Upper lobe of left lung (tissue), 6 donors: ENCODE measurements around the gene FGL2. TPM values are rescaled to one million over a fixed set of nuclear protein-coding genes. Genes with fewer than 3 reads are reported as not detected.
"Not testable (repeated sequence)": the region's sequence is repeated elsewhere in the genome, so short reads cannot be mapped to it uniquely, and the experiment has no call there.

ENCODE experiments used
- ATAC-seq, 2 donors: fragments of 200-7000 bp; cut with Tn5 transposase; one replicate each; pipeline ENCODE4 v1.9.1; 2022; ENCODE audit warnings: mild to moderate bottlenecking in 2 of 2, moderate library complexity in 2 of 2; ENCODE audit not compliant: low FRiP score in 2 of 2
- DNase-seq, 2 donors: peaks; one replicate each; pipeline ENCODE4 v3.0.0-alpha.2; 2019 to 2020
- H3K27ac ChIP-seq, 4 donors: fragments of 200-600 bp; sonication (generic); one replicate each; pipeline ENCODE4 v1.5.1; 2016 to 2019
- H3K27me3 ChIP-seq, 4 donors: fragments of 200-600 bp; sonication (generic); one replicate each; pipeline ENCODE4 v1.5.1; 2017 to 2019
- H3K36me3 ChIP-seq, 4 donors: fragments of 200-600 bp; sonication (generic); one replicate each; pipeline ENCODE4 v1.5.1; 2016 to 2019
- H3K4me1 ChIP-seq, 4 donors: fragments of 200-600 bp; sonication (generic); one replicate each; pipeline ENCODE4 v1.5.1; 2018 to 2019
- H3K4me3 ChIP-seq, 4 donors: fragments of 200-600 bp; sonication (generic); one replicate each; pipeline ENCODE4 v1.5.1; 2017 to 2019; ENCODE audit warnings: mild to moderate bottlenecking in 2 of 4, moderate library complexity in 1 of 4
- H3K9me3 ChIP-seq, 4 donors: fragments of 200-600 bp; sonication (generic); one replicate each; pipeline ENCODE4 v1.5.1; 2018 to 2019
- EP300 ChIP-seq, 4 donors: sonication (generic); formaldehyde crosslinking; IDR thresholded peaks; one replicate each; pipeline ENCODE4 v1.5.1; 2017; ENCODE audit warnings: antibody characterized with exemption in 4 of 4, control low read depth in 2 of 4
- POLR2A ChIP-seq, 4 donors: fragments of 450-650 bp; IDR thresholded peaks; one replicate each; pipeline ENCODE4 v1.5.1; 2016 to 2017; ENCODE audit warnings: antibody characterized with exemption in 4 of 4, mild to moderate bottlenecking in 2 of 4
- POLR2AphosphoS5 ChIP-seq, 2 donors: sonication (generic); formaldehyde crosslinking; IDR thresholded peaks; one replicate each; pipeline ENCODE4 v1.5.1; 2017; ENCODE audit warnings: antibody characterized with exemption in 2 of 2
- WGBS, 2 donors: methylation state at CpG; one replicate each; pipeline ENCODE4 v1.1.5; 2017 to 2018; 5-methylcytosine and 5-hydroxymethylcytosine counted together
- total RNA-seq, 6 donors: library from RNA; depleted of rRNA in 4 of 6; stranded (reverse); fragments of >200 nt in 4 of 6; gene quantifications; one replicate each; pipeline versions ENCODE4 v1.1.0 to v1.2.1, GENCODE V29; 2016 to 2021
- TF ChIP-seq, protein P1 (sequence below), 6 experiments: fragments of 450-650 bp in 4 of 6; fragments of 200-600 bp in 2 of 6; sonication (generic) in 2 of 6; IDR thresholded peaks; one replicate each; pipeline ENCODE4 v1.5.1; 2016 to 2019; ENCODE audit warnings: antibody characterized with exemption in 6 of 6
- donor health status: DM: no; HTN: no; CAD: no; lungs with moderate emphysema.
- donor health status: DM: no; HTN: yes; CAD: no; lungs with severe emphysema.

Gene FGL2
- total RNA-seq, 6 donors from 2014 or later: 4.2 to 47.3 (median 19.0) TPM

DNA sequence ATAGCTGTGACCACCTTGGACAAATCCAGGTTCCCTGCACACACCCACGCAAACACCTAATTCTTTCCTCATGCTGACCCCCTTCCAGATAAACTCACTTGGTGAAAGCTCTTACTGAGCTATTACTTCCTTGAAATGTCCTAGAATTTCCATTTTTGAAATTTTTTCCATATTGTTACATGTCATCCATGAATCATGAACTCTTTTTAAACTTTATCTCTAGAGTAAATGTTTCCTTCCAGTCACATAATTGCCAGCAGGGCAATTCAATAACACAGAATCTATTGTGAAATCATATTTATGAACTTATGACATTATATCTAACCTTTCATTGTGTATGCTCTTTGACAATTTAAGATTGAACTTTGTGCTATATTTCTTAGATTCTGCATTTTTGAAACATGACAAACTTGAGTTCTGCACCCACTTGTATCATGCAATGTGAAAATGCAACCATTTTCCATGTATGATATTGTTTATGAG is 26.8 kb upstream of the FGL2 start:
- H3K36me3 ChIP-seq: no peaks in the 10 kb centered on the region
- H3K27me3 ChIP-seq: no peaks in the 10 kb centered on the region
- H3K9me3 ChIP-seq: no peaks in the 10 kb centered on the region
- no peak overlapping the region for H3K4me3 ChIP-seq
- DNase-seq: no peak
- peaks cover 0 to 6% (median 0%) of the 10 kb centered on the region in 4 donors for H3K4me1 ChIP-seq
- ATAC-seq: no peak
- no peak for TF ChIP-seq EP300 (IDR thresholded peaks at IDR 0.05)
- no peak for TF ChIP-seq POLR2A (IDR thresholded peaks at IDR 0.05)
- TF ChIP-seq, protein P1, sequence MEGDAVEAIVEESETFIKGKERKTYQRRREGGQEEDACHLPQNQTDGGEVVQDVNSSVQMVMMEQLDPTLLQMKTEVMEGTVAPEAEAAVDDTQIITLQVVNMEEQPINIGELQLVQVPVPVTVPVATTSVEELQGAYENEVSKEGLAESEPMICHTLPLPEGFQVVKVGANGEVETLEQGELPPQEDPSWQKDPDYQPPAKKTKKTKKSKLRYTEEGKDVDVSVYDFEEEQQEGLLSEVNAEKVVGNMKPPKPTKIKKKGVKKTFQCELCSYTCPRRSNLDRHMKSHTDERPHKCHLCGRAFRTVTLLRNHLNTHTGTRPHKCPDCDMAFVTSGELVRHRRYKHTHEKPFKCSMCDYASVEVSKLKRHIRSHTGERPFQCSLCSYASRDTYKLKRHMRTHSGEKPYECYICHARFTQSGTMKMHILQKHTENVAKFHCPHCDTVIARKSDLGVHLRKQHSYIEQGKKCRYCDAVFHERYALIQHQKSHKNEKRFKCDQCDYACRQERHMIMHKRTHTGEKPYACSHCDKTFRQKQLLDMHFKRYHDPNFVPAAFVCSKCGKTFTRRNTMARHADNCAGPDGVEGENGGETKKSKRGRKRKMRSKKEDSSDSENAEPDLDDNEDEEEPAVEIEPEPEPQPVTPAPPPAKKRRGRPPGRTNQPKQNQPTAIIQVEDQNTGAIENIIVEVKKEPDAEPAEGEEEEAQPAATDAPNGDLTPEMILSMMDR (IDR thresholded peaks at IDR 0.05): no peak
- no peak for TF ChIP-seq POLR2AphosphoS5 (IDR thresholded peaks at IDR 0.05)
- 85 to 95% methylated on average over 1 of the region's 1 CpG for WGBS, 2 donors
- no peak overlapping the region for H3K27ac ChIP-seq

DNA sequence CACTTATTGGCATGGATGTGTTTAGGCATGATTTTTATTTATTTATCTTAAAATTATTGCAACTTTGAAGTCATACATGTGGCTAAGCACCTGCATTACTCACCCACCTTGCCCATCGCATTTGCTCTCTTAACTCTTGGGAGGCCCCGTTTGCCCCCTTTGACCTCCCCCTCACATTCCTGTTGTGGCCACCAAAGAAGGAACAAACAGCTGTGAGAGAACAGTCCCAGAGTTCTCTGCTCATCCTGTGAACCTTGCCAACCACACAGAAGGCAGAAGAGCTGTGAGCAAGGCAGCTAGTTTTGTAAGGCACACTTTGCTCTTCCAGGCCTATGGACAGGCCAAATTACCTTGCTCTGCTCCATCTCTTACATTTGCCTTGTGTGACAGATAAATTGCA is 23.6 kb upstream of the FGL2 start:
- Histone ChIP-seq H3K9me3 (no peaks in the 10 kb centered on the region), H3K27ac (no peak overlapping the region), H3K4me1 (peaks cover 0 to 6% (median 0%) of the 10 kb centered on the region in 4 donors), H3K4me3 (no peak overlapping the region), H3K27me3 (no peaks in the 10 kb centered on the region), H3K36me3 (no peaks in the 10 kb centered on the region)
- ATAC-seq (no peak), DNase-seq (no peak)
- WGBS, 2 donors: 50% methylated on average over 2 of the region's 2 CpGs
- TF ChIP-seq POLR2AphosphoS5 (IDR thresholded peaks at IDR 0.05) (no peak), POLR2A (IDR thresholded peaks at IDR 0.05) (no peak), EP300 (IDR thresholded peaks at IDR 0.05) (no peak)
- TF ChIP-seq, protein P1 (IDR thresholded peaks at IDR 0.05): no peak

DNA sequence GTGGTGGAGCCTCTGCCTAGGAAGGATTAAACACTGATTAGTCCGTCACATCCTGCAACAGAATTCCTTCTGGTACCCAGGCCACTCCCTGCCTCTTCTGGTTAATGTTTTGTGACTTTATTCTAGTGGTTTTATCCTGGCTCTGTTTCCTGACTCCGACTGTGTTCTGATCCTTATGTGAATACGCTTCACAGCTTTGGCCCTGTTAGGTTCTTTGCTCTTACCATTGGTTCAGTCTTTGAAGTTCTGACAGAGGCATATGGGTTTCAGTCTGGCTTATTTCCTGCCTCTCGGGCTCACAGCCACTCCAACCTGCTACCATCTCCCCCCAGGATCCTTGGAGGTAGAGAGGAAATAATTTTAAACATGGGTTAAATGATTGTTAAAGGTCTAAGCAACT is 23.2 kb upstream of the FGL2 start:
- no peak for TF ChIP-seq POLR2AphosphoS5 (IDR thresholded peaks at IDR 0.05)
- TF ChIP-seq EP300 (IDR thresholded peaks at IDR 0.05): no peak
- TF ChIP-seq POLR2A (IDR thresholded peaks at IDR 0.05): no peak
- TF ChIP-seq, protein P1 (IDR thresholded peaks at IDR 0.05): no peak
- 77 to 84% methylated on average over 4 of the region's 4 CpGs for WGBS, 2 donors
- Histone ChIP-seq H3K36me3 (no peaks in the 10 kb centered on the region), H3K27ac (no peak overlapping the region), H3K4me3 (no peak overlapping the region), H3K4me1 (peaks cover 0 to 6% (median 0%) of the 10 kb centered on the region in 4 donors), H3K9me3 (no peaks in the 10 kb centered on the region), H3K27me3 (no peaks in the 10 kb centered on the region)
- DNase-seq (no peak), ATAC-seq (no peak)

DNA sequence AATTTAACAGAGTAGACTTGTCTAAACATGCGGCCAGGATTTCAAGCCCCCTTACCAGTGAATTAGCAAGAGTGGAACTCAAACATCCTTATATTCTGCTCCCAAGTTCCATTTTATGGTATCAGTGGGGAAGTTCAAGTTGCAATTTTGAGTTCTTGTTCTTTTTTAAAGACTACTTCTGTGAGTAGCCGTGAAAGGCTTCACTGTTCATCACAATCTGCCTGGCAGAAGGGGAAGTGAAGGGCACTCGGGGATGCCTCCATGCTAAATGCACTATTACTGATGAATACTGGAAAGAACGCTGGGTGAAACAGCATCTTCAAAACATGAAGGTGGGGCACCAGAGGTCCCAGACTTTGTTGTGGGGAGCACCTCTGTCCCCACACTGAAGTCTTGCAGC is 22.4 kb upstream of the FGL2 start:
- 70 to 75% methylated on average over 4 of the region's 4 CpGs for WGBS, 2 donors
- no peak for DNase-seq
- Histone ChIP-seq H3K27ac (no peak overlapping the region), H3K4me3 (no peak overlapping the region), H3K4me1 (peaks cover 0 to 6% (median 0%) of the 10 kb centered on the region in 4 donors), H3K9me3 (no peaks in the 10 kb centered on the region), H3K27me3 (no peaks in the 10 kb centered on the region), H3K36me3 (no peaks in the 10 kb centered on the region)
- TF ChIP-seq, protein P1 (IDR thresholded peaks at IDR 0.05): no peak
- no peak for TF ChIP-seq POLR2A (IDR thresholded peaks at IDR 0.05)
- no peak for TF ChIP-seq EP300 (IDR thresholded peaks at IDR 0.05)
- TF ChIP-seq POLR2AphosphoS5 (IDR thresholded peaks at IDR 0.05): no peak
- no peak for ATAC-seq

DNA sequence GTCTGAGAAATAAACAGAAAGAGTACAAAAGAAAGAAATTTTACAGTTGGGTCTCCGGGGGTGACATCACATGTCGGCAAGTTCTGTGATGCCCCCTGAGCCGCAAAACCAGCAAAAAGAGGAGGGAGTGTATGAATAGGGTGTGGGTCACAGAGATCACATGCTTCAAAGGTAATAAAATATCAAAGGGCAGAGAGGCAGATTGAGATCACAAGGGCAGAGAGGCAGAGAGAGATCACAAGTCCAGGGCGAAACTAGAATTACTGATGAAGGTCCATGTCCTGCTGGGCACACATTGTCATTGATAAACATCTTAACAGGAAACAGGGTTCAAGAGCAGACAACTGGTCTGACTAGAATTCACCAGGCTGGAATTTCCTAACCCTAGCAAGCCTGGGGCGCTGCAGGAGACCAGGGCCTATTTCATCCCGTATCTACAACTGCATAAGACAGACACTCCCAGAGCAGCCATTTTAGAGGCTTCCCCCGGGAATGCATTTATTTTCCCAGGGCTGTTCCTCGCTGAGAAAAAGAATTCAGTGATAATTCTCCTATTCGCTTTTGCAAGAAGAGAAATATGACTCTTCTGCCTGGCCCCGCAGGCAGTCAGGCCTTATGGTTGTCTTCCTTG is 20.2 kb upstream of the FGL2 start:
- H3K27me3 ChIP-seq, H3K36me3 ChIP-seq, H3K4me3 ChIP-seq, H3K9me3 ChIP-seq, H3K27ac ChIP-seq, ATAC-seq, DNase-seq, H3K4me1 ChIP-seq: not testable (repeated sequence)
- WGBS, 2 donors: 94 to 96% methylated on average over 10 of the region's 10 CpGs
